ENCODE data around the gene OSGIN1.

GRCh38 chr16:83969771-83970429 lies 16.9 kb downstream of the OSGIN1 start:
- TF ChIP-seq CTCF (conservative IDR thresholded peaks at IDR 0.05; ENCODE audit: low read depth, low read length), result no peak
- TF ChIP-seq EZH2 (IDR thresholded peaks at IDR 0.05; ENCODE audit: low read length, unreplicated experiment), result no peak
- TF ChIP-seq EZH2phosphoT487 (IDR thresholded peaks at IDR 0.05; ENCODE audit: borderline replicate concordance, low read length), result no peak
